Adrenal gland (tissue), 12 donors: ENCODE data around the gene KLHL25. TPM values are rescaled to one million over a fixed set of nuclear protein-coding genes. Genes with fewer than 3 reads are reported as not detected.

ENCODE experiments used
- DNase-seq, 7 donors: peaks; one replicate each; pipeline ENCODE4 v3.0.0-alpha.2; 2019 to 2020
- H3K27ac ChIP-seq, 5 donors: fragments of 200-600 bp; sonication (generic) in 4 of 5; 1 replicate in 3 of 5; 2 replicates in 2 of 5; pipeline versions ENCODE4 v1.5.1 to v1.8.0; 2016 to 2020; ENCODE audit warnings: mild to moderate bottlenecking in 1 of 5
- H3K27me3 ChIP-seq: fragments of 200-600 bp; 2 replicates; pipeline ENCODE4 v1.8.0; 2021
- H3K36me3 ChIP-seq, 2 donors: fragments of 200-600 bp; replicated peaks in 1 of 2; 1 replicate in 1 of 2; 2 replicates in 1 of 2; pipeline versions ENCODE4 v1.5.1 to v1.8.0; 2018 to 2022
- H3K4me1 ChIP-seq, 2 donors: fragments of 200-600 bp; replicated peaks in 1 of 2; 1 replicate in 1 of 2; 2 replicates in 1 of 2; pipeline versions ENCODE4 v1.5.1 to v1.8.0; 2018 to 2021
- H3K4me3 ChIP-seq, 4 donors: fragments of 200-600 bp; sonication (generic) in 3 of 4; one replicate each; pipeline ENCODE4 v1.5.1; 2016 to 2018
- H3K9me3 ChIP-seq, 3 donors: fragments of 200-600 bp; sonication (generic) in 1 of 3; replicated peaks in 1 of 3; 1 replicate in 2 of 3; 2 replicates in 1 of 3; pipeline versions ENCODE4 v1.5.1 to v1.8.0; 2016 to 2021
- CTCF ChIP-seq, 6 experiments: fragments of 450-650 bp in 4 of 6; fragments of 200-600 bp in 2 of 6; sonication (generic) in 1 of 6; IDR thresholded peaks; 1 replicate in 5 of 6; 2 replicates in 1 of 6; pipeline versions ENCODE4 v1.5.1 to v1.8.0; 2016 to 2021; ENCODE audit warnings: antibody characterized with exemption in 6 of 6, mild to moderate bottlenecking in 2 of 6, moderate library complexity in 1 of 6
- POLR2A ChIP-seq, 2 donors: fragments of 450-650 bp; IDR thresholded peaks; one replicate each; pipeline ENCODE4 v1.6.1; 2017; ENCODE audit warnings: antibody characterized with exemption in 2 of 2, mild to moderate bottlenecking in 2 of 2, moderate library complexity in 1 of 2
- WGBS, 4 donors: extraction: QIAGEN DNeasy Blood & Tissue Kit in 2 of 4; methylation state at CpG; one replicate each; pipeline versions ENCODE4 v1.1.5 to v1.1.7; 2013 to 2017; 5-methylcytosine and 5-hydroxymethylcytosine counted together
- intact Hi-C, 2 donors: fragments of 100-400 bp; cut with DNase I; formaldehyde crosslinking; loops; one replicate each; pipeline versions ENCODE4 v1.14.1 to v1.15.0; 2022 to 2023
- polyA plus RNA-seq, 3 donors: library from polyadenylated mRNA; stranded (reverse); fragments of 200-250 nt in 2 of 3; fragments of 350-450 nt in 1 of 3; fragmentation: Illumina TruSeq in 1 of 3; extraction: RNeasy Lipid Tissue Mini Kit (QIAGEN cat#74804) in 1 of 3; gene quantifications; one replicate each; pipeline ENCODE4 v1.2.3, GENCODE V29; 2013 to 2014
- total RNA-seq, 9 donors: library from RNA; depleted of rRNA in 4 of 9; stranded (reverse); fragments of >200 nt in 4 of 9; fragments of 120-200 nt in 1 of 9; fragmentation: NEBNext Ultra II Directional in 1 of 9; extraction: Animal tissue kit (Norgen Biotek cat#: 25700) in 1 of 9; gene quantifications; one replicate each; pipeline versions ENCODE4 v1.1.0 to v1.2.4, GENCODE V29; 2013 to 2023
- donor health status: healthy with polysubstance abuse.
- donor health status: Bipolar disorder and iron deficiency.
- donor health status: DM: yes; HTN: yes; CAD: no.
- donor health status: DM: no; HTN: no; CAD: no.
- donor health status: DM: no; HTN: no; CAD: no.
- donor health status: DM: yes; HTN: yes; CAD: no.

Gene KLHL25
- total and polyA plus RNA-seq, 12 donors, result 1.4 to 6.2 (median 4.1) TPM

- intact Hi-C loops, result no loop called here
- DNase-seq, result no peak
- Histone ChIP-seq H3K27me3 (no peaks in the 10 kb centered on the region), H3K27ac (peak overlapping the region in 2 of 5 donors; percentile 63 to 75), H3K4me1 (peaks cover 0 to 10% of the 10 kb centered on the region in 2 donors), H3K9me3 (no peaks in the 10 kb centered on the region), H3K36me3 (no peaks in the 10 kb centered on the region), H3K4me3 (no peak overlapping the region)
- WGBS, 4 donors, result 83 to 93% (median 90%) methylated on average over 15 to 28 of the region's 28 CpGs
- TF ChIP-seq POLR2A (IDR thresholded peaks at IDR 0.05) (no peak), CTCF (IDR thresholded peaks at IDR 0.05) (no peak)
These were observed 30.8 kb downstream of the KLHL25 start for GRCh38 chr15:85763673-85764633.

DNA sequence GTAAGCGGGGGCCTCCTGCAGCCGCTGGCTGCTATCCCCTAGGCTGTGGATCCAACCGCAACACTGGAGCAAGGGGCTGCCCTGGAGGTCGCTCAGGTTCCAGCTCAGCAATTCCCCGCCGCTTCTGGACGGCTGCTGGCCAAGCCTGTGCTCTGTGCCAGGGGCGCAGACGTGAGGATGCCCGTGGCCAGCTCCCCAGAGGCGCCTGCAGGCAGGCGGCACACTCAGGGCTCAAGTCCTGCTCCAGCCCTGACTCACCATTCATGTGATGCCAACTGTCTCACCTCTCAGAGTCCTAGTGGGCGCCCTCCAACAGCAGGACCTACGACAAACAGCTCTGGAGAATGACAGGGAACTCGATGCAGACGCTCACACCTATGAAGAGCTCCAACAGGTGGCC, 31.6 kb downstream of the KLHL25 start:
- no peaks in the 10 kb centered on the region for H3K27me3 ChIP-seq
- H3K9me3 ChIP-seq, result no peaks in the 10 kb centered on the region
- TF ChIP-seq CTCF (IDR thresholded peaks at IDR 0.05) (no peak), POLR2A (IDR thresholded peaks at IDR 0.05) (no peak)
- H3K27ac ChIP-seq, result peak overlapping the region in 2 of 5 donors; percentile 20 to 75
- no peaks in the 10 kb centered on the region for H3K36me3 ChIP-seq
- intact Hi-C loops, result no loop called here
- peaks cover 0 to 10% of the 10 kb centered on the region in 2 donors for H3K4me1 ChIP-seq
- WGBS, 4 donors, result 91 to 96% (median 95%) methylated on average over 3 to 16 of the region's 16 CpGs
- DNase-seq, result no peak
- H3K4me3 ChIP-seq, result no peak overlapping the region

- Histone ChIP-seq H3K4me1 (peaks cover 0 to 10% of the 10 kb centered on the region in 2 donors), H3K27me3 (no peaks in the 10 kb centered on the region), H3K4me3 (no peak overlapping the region), H3K36me3 (no peaks in the 10 kb centered on the region), H3K27ac (peak overlapping the region in 2 of 5 donors; percentile 20 to 75), H3K9me3 (no peaks in the 10 kb centered on the region)
- TF ChIP-seq CTCF (IDR thresholded peaks at IDR 0.05) (no peak), POLR2A (IDR thresholded peaks at IDR 0.05) (no peak)
- DNase-seq, result no peak
- intact Hi-C loops, result no loop called here
- 87 to 91% (median 89%) methylated on average over 8 of the region's 8 CpGs for WGBS, 4 donors
These were observed 32.0 kb downstream of the KLHL25 start for GRCh38 chr15:85762756-85763127.

DNA sequence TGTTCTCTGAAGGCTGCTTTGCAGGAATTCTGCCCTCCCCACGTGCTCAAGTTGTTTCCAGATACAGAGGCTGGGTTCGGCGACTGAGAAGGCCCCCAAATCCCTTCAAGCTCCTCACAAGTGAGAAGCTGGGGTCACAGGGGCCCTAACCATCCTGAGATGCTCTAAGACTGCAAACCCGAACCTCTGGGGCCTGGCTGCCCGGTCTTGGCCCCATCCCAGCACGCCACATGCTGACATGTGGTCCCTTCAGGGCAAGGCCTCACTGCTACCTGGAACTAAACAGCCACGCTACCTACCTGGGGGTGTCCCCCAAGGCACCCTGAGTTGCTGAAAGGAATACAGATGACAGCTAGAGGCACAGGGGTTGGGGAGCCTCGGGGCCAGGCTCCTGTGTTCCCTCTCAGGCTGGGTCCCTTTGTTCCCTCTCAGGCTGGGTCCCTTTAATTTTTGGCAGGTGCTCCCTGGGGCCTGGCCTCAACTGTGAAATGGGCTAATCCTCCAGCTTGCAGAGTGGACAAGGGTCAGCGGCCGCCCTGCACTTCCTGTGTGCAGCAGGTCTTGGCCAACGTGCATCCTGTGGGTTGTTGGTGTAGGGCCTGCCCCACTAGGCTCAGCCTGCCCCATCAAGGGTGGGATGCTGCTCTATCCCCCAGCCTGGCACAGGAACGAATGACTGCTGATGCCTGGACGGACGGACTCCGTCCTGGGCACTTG, 32.5 kb downstream of the KLHL25 start:
- intact Hi-C loops, result no loop called here
- Histone ChIP-seq H3K9me3 (no peaks in the 10 kb centered on the region), H3K4me1 (peaks cover 0 to 10% of the 10 kb centered on the region in 2 donors), H3K4me3 (no peak overlapping the region), H3K36me3 (no peaks in the 10 kb centered on the region), H3K27me3 (no peaks in the 10 kb centered on the region), H3K27ac (peak overlapping the region in 2 of 5 donors; percentile 20 to 75)
- TF ChIP-seq POLR2A (IDR thresholded peaks at IDR 0.05), result no peak
- TF ChIP-seq CTCF (IDR thresholded peaks at IDR 0.05), result no peak
- no peak for DNase-seq
- WGBS, 4 donors, result 68 to 97% (median 86%) methylated on average over 6 to 15 of the region's 15 CpGs
